Measurements from ENCODE around the gene OR7D2. TPM values are rescaled to one million over a fixed set of nuclear protein-coding genes. Genes with fewer than 3 reads are reported as not detected.

OR7D2 gene
- total RNA-seq, 1 donor from 2014 or later = not detected

DNA sequence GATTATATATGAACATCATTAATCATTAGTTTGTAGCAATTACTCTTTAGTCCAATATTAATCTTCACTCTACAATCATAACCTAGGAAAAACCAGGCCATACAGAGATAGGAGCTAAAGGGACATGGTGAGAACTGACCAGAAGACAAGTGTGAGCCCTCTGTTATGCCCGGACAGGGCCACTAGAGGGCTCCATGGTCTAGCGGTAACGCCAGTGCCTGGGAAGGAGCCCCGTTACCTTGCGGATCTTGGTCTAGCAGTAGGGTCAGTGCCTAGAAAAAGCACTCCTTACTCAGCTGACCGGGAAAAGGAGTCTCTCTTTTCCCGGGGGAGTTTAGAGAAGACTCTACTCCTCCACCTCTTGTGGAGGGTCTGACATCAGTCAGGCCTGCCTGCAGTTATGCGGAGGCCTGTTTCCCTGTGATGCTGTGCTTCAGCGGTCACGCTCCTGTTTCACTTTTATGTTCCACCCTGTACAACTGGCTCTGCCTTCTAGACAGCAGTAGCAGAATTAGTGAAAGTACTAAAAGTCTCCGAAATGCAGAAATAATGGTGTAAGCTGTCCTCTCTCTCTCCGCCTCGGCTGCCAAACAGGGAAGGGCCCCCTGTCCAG is 26.8 kb downstream of the OR7D2 start:
- DNase-seq (ENCODE audit: low spot score) = peak; percentile 67

DNA sequence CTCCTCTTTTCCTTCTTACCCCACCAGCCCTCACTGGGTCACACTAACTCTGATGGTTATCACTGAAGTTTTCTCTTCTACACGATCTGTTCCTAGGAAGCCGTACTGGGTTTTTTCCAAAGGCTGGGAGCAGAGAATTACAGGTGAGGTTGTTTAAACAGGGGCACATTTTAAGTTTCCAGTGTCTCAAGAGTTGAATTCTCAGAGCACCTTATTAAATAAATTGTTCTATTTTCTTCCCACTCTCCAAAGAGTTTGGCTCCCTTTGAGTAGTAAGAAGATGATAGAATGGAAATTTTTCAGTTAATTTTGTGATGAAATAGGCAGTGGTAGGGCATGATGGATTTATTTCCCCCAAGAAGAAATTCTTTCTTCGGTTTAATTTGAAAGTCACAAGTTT is 40.7 kb downstream of the OR7D2 start, which contains the start of gene OR7D4:
Gene OR7D4, minus strand, starts transcription at position 101 of the 400 bp plus-strand sequence. CDS start 4,752 bp downstream, outside the sequence.
- DNase-seq (ENCODE audit: low spot score) = no peak

Other genes with a start within 250 kb of the OR7D2 start
- 0.18 TPM for gene MUC16, start 168.6 kb upstream of the OR7D2 start, total RNA-seq
- gene OR1M1, start 91.9 kb upstream of the OR7D2 start, total RNA-seq = not detected
- gene OR7G2, start 71.5 kb upstream of the OR7D2 start, total RNA-seq = not detected
- not detected for gene OR7G1, start 63.2 kb upstream of the OR7D2 start, total RNA-seq
- gene OR7G3, start 52.0 kb upstream of the OR7D2 start, total RNA-seq = not detected
- 35.7 TPM for gene ZNF317, start 38.6 kb upstream of the OR7D2 start, total RNA-seq
- not detected for gene OR7D4, start 40.6 kb downstream of the OR7D2 start, total RNA-seq
- gene OR7E24, start 72.0 kb downstream of the OR7D2 start, total RNA-seq = not detected
- gene ZNF699, start 130.9 kb downstream of the OR7D2 start, total RNA-seq = 8.9 TPM
- gene ZNF559, start 145.2 kb downstream of the OR7D2 start, total RNA-seq = 43.8 TPM
- 3.7 TPM for gene ZNF177, start 184.0 kb downstream of the OR7D2 start, total RNA-seq

Measured in ureter (tissue), 1 donor.